Activated gamma-delta T cell (primary cell): Measurements from ENCODE around the gene DDX60.
"Not testable (repeated sequence)": the region's sequence is repeated elsewhere in the genome, so short reads cannot be mapped to it uniquely, and the experiment has no call there.

Experiments
- DNase-seq: peaks from one replicate; lab custom pipeline; 2025; lab: John Stamatoyannopoulos, UW

DDX60 gene

GRCh38 chr4:168303430-168303829, 15.1 kb downstream of the DDX60 start:
- not testable (repeated sequence) for DNase-seq

GRCh38 chr4:168293386-168293975, 25.1 kb downstream of the DDX60 start:
- no peak for DNase-seq

GRCh38 chr4:168291242-168291641, 27.3 kb downstream of the DDX60 start:
- no peak for DNase-seq

- DNase-seq, result not testable (repeated sequence)
Measured at GRCh38 chr4:168285850-168286249, 32.7 kb downstream of the DDX60 start.

- DNase-seq, result no peak
Measured at GRCh38 chr4:168279556-168279955, 39.0 kb downstream of the DDX60 start.

GRCh38 chr4:168275836-168276235, 42.7 kb downstream of the DDX60 start:
- no peak for DNase-seq

- no peak for DNase-seq
Measured at GRCh38 chr4:168274871-168275270, 43.7 kb downstream of the DDX60 start.

- no peak for DNase-seq
Measured at GRCh38 chr4:168273838-168274237, 44.7 kb downstream of the DDX60 start.

- no peak for DNase-seq
Measured at GRCh38 chr4:168272488-168272887, 46.1 kb downstream of the DDX60 start.

GRCh38 chr4:168269896-168270295, 48.7 kb downstream of the DDX60 start:
- DNase-seq, result no peak

GRCh38 chr4:168265327-168265726, 53.2 kb downstream of the DDX60 start:
- DNase-seq, result no peak

GRCh38 chr4:168264903-168265302, 53.6 kb downstream of the DDX60 start:
- DNase-seq, result no peak

- no peak for DNase-seq
Measured at GRCh38 chr4:168263039-168263438, 55.5 kb downstream of the DDX60 start.

GRCh38 chr4:168259096-168259495, 59.5 kb downstream of the DDX60 start:
- DNase-seq, result no peak

- DNase-seq, result no peak
Measured at GRCh38 chr4:168257768-168258167, 60.8 kb downstream of the DDX60 start.

GRCh38 chr4:168248176-168248710, 70.3 kb downstream of the DDX60 start:
- DNase-seq, result no peak

- DNase-seq, result no peak
Measured at GRCh38 chr4:168247603-168248002, 70.9 kb downstream of the DDX60 start.

- DNase-seq, result no peak
Measured at GRCh38 chr4:168241953-168242352, 76.6 kb downstream of the DDX60 start.

GRCh38 chr4:168240821-168241220, 77.7 kb downstream of the DDX60 start:
- DNase-seq, result no peak

GRCh38 chr4:168221301-168221700, 97.3 kb downstream of the DDX60 start:
- no peak for DNase-seq

- no peak for DNase-seq
Measured at GRCh38 chr4:168220893-168221292, 97.7 kb downstream of the DDX60 start.

GRCh38 chr4:168218645-168219044, 99.9 kb downstream of the DDX60 start:
- no peak for DNase-seq

- not testable (repeated sequence) for DNase-seq
Measured at GRCh38 chr4:168213511-168213910, 105.0 kb downstream of the DDX60 start.

- no peak for DNase-seq
Measured at GRCh38 chr4:168212656-168213055, 105.9 kb downstream of the DDX60 start.
